HG02759 (cell line): ENCODE measurements around the gene DSCAM.

ENCODE experiments used
- ATAC-seq: cut with Tn5 transposase; IDR thresholded peaks from one replicate; pipeline ENCODE4 v1.9.1; 2021; ENCODE audit warnings: mild to moderate bottlenecking, moderate library complexity; ENCODE audit not compliant: unreplicated experiment

Gene DSCAM

GRCh38 chr21:39966786-39967185 is 880.2 kb downstream of the DSCAM start:
- no peak for ATAC-seq

- no peak for ATAC-seq
Observed at GRCh38 chr21:39965026-39965425, 881.9 kb downstream of the DSCAM start.

- no peak for ATAC-seq
Observed at GRCh38 chr21:39961251-39961650, 885.7 kb downstream of the DSCAM start.
